ENCODE measurements around the gene MYO9B.

Gene MYO9B

GRCh38 chr19:17259118-17259780, 183.7 kb downstream of the MYO9B start:
- H3K4me3 ChIP-seq (replicated peaks; ENCODE audit: low read depth, low read length), result no peak overlapping the region
- H3K27me3 ChIP-seq (replicated peaks; ENCODE audit: control insufficient read depth, insufficient read depth, low read length), result no peaks in the 10 kb centered on the region
- H3K36me3 ChIP-seq (ENCODE audit: control insufficient read depth, insufficient read depth, low read length), result no peaks in the 10 kb centered on the region
- no peak for TF ChIP-seq CTCF (IDR thresholded peaks at IDR 0.05; ENCODE audit: insufficient read depth, low read length, poor library complexity, severe bottlenecking)
- DNase-seq (ENCODE audit: extremely low read depth, insufficient read length), result no peak

- no peaks in the 10 kb centered on the region for H3K27me3 ChIP-seq (replicated peaks; ENCODE audit: control insufficient read depth, insufficient read depth, low read length)
- TF ChIP-seq CTCF (IDR thresholded peaks at IDR 0.05; ENCODE audit: insufficient read depth, low read length, poor library complexity, severe bottlenecking), result no peak
- no peaks in the 10 kb centered on the region for H3K36me3 ChIP-seq (ENCODE audit: control insufficient read depth, insufficient read depth, low read length)
- H3K4me3 ChIP-seq (replicated peaks; ENCODE audit: low read depth, low read length), result no peak overlapping the region
- DNase-seq (ENCODE audit: extremely low read depth, insufficient read length), result no peak
Measured at GRCh38 chr19:17259934-17260333, 184.4 kb downstream of the MYO9B start.

GRCh38 chr19:17260842-17261325, 185.3 kb downstream of the MYO9B start:
- H3K36me3 ChIP-seq (ENCODE audit: control insufficient read depth, insufficient read depth, low read length), result no peaks in the 10 kb centered on the region
- H3K27me3 ChIP-seq (replicated peaks; ENCODE audit: control insufficient read depth, insufficient read depth, low read length), result no peaks in the 10 kb centered on the region
- DNase-seq (ENCODE audit: extremely low read depth, insufficient read length), result peak; percentile 83
- H3K4me3 ChIP-seq (replicated peaks; ENCODE audit: low read depth, low read length), result no peak overlapping the region
- TF ChIP-seq CTCF (IDR thresholded peaks at IDR 0.05; ENCODE audit: insufficient read depth, low read length, poor library complexity, severe bottlenecking), result peak; percentile 94

GRCh38 chr19:17262557-17262956, 187.0 kb downstream of the MYO9B start:
- DNase-seq (ENCODE audit: extremely low read depth, insufficient read length), result no peak
- H3K27me3 ChIP-seq (replicated peaks; ENCODE audit: control insufficient read depth, insufficient read depth, low read length), result no peaks in the 10 kb centered on the region
- no peak overlapping the region for H3K4me3 ChIP-seq (replicated peaks; ENCODE audit: low read depth, low read length)
- H3K36me3 ChIP-seq (ENCODE audit: control insufficient read depth, insufficient read depth, low read length), result no peaks in the 10 kb centered on the region
- TF ChIP-seq CTCF (IDR thresholded peaks at IDR 0.05; ENCODE audit: insufficient read depth, low read length, poor library complexity, severe bottlenecking), result no peak
